Vagina (tissue), 2 donors: Measurements from ENCODE around the gene SLC38A5.

Experiments used
- CTCF ChIP-seq, 3 experiments: fragments of 450-650 bp in 2 of 3; fragments of 200-600 bp in 1 of 3; sonication (generic) in 1 of 3; IDR thresholded peaks; one replicate each; pipeline ENCODE4 v1.5.1; 2017 to 2019; ENCODE audit warnings: antibody characterized with exemption in 3 of 3, mild to moderate bottlenecking in 2 of 3, moderate library complexity in 2 of 3
- POLR2A ChIP-seq, 2 donors: fragments of 450-650 bp; IDR thresholded peaks; one replicate each; pipeline ENCODE4 v1.6.1; 2017; ENCODE audit warnings: antibody characterized with exemption in 2 of 2, mild to moderate bottlenecking in 2 of 2, moderate library complexity in 2 of 2
- POLR2AphosphoS5 ChIP-seq, 2 donors: sonication (generic); formaldehyde crosslinking; IDR thresholded peaks; one replicate each; pipeline ENCODE4 v1.9.0; 2017; ENCODE audit warnings: antibody characterized with exemption in 2 of 2, mild to moderate bottlenecking in 2 of 2, low read depth in 1 of 2; ENCODE audit not compliant: insufficient read depth in 1 of 2

DNA sequence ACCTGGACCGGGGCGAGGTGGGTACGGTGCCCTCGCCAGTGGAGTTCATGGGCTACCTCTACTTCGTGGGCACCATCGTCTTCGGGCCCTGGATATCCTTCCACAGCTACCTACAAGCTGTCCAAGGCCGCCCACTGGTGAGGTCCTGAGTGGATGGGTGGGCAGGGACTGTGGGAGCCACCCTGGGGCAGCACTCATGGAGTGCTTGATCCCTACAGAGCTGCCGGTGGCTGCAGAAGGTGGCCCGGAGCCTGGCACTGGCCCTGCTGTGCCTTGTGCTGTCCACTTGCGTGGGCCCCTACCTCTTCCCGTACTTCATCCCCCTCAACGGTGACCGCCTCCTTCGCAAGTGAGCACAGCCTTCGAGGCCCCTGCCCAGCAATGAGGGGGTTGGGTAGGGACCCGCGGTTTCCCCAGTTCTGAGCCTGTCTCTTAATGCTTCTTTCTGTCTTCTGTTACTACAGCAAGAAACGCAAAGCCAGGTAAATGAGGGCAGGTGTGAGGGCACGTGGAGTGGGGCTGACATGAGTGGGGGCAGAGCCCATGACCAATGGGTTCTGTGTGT, 42.4 kb upstream of the SLC38A5 start:
- TF ChIP-seq CTCF (IDR thresholded peaks at IDR 0.05) (no peak), POLR2A (IDR thresholded peaks at IDR 0.05) (no peak), POLR2AphosphoS5 (IDR thresholded peaks at IDR 0.05; ENCODE audit: insufficient read depth in 1 of 2, low read depth in 1 of 2) (no peak)
